H1 (cell line): ENCODE data around the gene KLHL41. TPM values are rescaled to one million over a fixed set of nuclear protein-coding genes. Genes with fewer than 3 reads are reported as not detected.
A peak's percentile ranks its signal among the peaks of the same experiment; 100 is the strongest.

ENCODE experiments used
- BCL11A ChIP-seq, 2 experiments: IDR thresholded peaks; one replicate each; pipeline ENCODE4 v1.6.1; 2011; ENCODE audit warnings: low read depth in 2 of 2, low read length in 2 of 2, mild to moderate bottlenecking in 2 of 2
- CHD1 ChIP-seq: IDR thresholded peaks from 2 replicates; pipeline ENCODE4 v1.6.1; 2012; ENCODE audit warnings: low read depth, low read length, improper control_type of control experiment
- MAFK ChIP-seq: IDR thresholded peaks from 2 replicates; pipeline ENCODE4 v1.6.1; 2012; ENCODE audit warnings: low read depth, mild to moderate bottlenecking, improper control_type of control experiment, low read length
- POLR2A ChIP-seq, 2 experiments: IDR thresholded peaks; 1 replicate in 1 of 2; 2 replicates in 1 of 2; pipeline ENCODE4 v1.6.1; 2011; ENCODE audit warnings: low read depth in 2 of 2, low read length in 2 of 2, mild to moderate bottlenecking in 2 of 2; ENCODE audit errors: control extremely low read depth in 1 of 2
- RFX5 ChIP-seq: IDR thresholded peaks from 2 replicates; pipeline ENCODE4 v1.6.1; 2011; ENCODE audit warnings: low read depth, low read length, improper control_type of control experiment, borderline replicate concordance
- SAP30 ChIP-seq: fragments of 300-600 bp; sonication (generic); IDR thresholded peaks from 2 replicates; pipeline ENCODE4 v1.7.1; 2012; ENCODE audit warnings: low read length, moderate library complexity, mild to moderate bottlenecking, inconsistent platforms; ENCODE audit not compliant: insufficient read depth, insufficient replicate concordance
- SIX5 ChIP-seq: IDR thresholded peaks from 2 replicates; pipeline ENCODE4 v1.6.1; 2011; ENCODE audit warnings: mild to moderate bottlenecking, low read depth, low read length
- SP1 ChIP-seq: IDR thresholded peaks from 2 replicates; pipeline ENCODE4 v1.6.1; 2011; ENCODE audit warnings: low read depth, low read length
- SP2 ChIP-seq: IDR thresholded peaks from 2 replicates; pipeline ENCODE4 v1.6.1; 2012; ENCODE audit warnings: mild to moderate bottlenecking, low read length, inconsistent platforms
- SP4 ChIP-seq: IDR thresholded peaks from 2 replicates; pipeline ENCODE4 v1.6.1; 2012; ENCODE audit warnings: low read length, inconsistent platforms
- SUZ12 ChIP-seq: fragments of 200-600 bp; sonication (generic); IDR thresholded peaks from 2 replicates; pipeline ENCODE4 v1.6.1; 2012; ENCODE audit warnings: mild to moderate bottlenecking, inconsistent platforms, low read length, moderate library complexity, mixed read lengths
- TEAD4 ChIP-seq: IDR thresholded peaks from 2 replicates; pipeline ENCODE4 v1.6.1; 2012; ENCODE audit warnings: low read depth, low read length, inconsistent platforms, mixed read lengths
- ZNF274 ChIP-seq: IDR thresholded peaks from 2 replicates; pipeline ENCODE4 v1.7.0; 2012; ENCODE audit warnings: low read length, borderline replicate concordance; ENCODE audit errors: extremely low read depth
- polyA plus RNA-seq, 7 experiments: library from polyadenylated mRNA; depleted of rRNA in 3 of 7; stranded (reverse) in 5 of 7; unstranded in 2 of 7; fragments of >200 nt in 5 of 7; fragments of 200-250 nt in 2 of 7; gene quantifications; 1 replicate in 5 of 7; 2 replicates in 1 of 7; 4 replicates in 1 of 7; pipeline versions ENCODE4 v1.2.1 to v1.2.3, GENCODE V29; 2011 to 2013; ENCODE audit warnings: missing spikeins in 2 of 7, mixed read lengths in 2 of 7
- total RNA-seq: library from RNA; stranded (reverse); fragmentation: NEBNext Ultra II Directional; extraction: Animal tissue kit (Norgen Biotek cat#: 25700); gene quantifications from 2 replicates; pipeline ENCODE4 v1.2.1, GENCODE V29; 2021
- TF ChIP-seq, protein P1 (sequence below): IDR thresholded peaks from 2 replicates; pipeline ENCODE4 v1.6.1; 2011; ENCODE audit warnings: low read depth, mild to moderate bottlenecking, low read length; ENCODE audit not compliant: insufficient read depth

Gene KLHL41
- total and polyA plus RNA-seq, 2 of the 8 experiments (the other 6 are each of a cell fraction or from before 2014, with no cell fraction given), result not detected

GRCh38 chr2:169479257-169480078 lies 30.0 kb upstream of the KLHL41 start, which contains the start of gene BBS5 (continued):
- TF ChIP-seq POLR2A (IDR thresholded peaks at IDR 0.05; ENCODE audit: control extremely low read depth in 1 of 2, low read depth in 2 of 2, low read length in 2 of 2) (no peak), TEAD4 (no peak), SIX5 (no peak), CHD1 (no peak), BCL11A (IDR thresholded peaks at IDR 0.05; ENCODE audit: low read depth in 2 of 2, low read length in 2 of 2) (no peak), SP4 (no peak), MAFK (no peak), ZNF274 (no peak), SP2 (no peak), RFX5 (no peak), SUZ12 (peak; percentile 63), SAP30 (peak; percentile 91), SP1 (no peak)
- TF ChIP-seq, protein P1, sequence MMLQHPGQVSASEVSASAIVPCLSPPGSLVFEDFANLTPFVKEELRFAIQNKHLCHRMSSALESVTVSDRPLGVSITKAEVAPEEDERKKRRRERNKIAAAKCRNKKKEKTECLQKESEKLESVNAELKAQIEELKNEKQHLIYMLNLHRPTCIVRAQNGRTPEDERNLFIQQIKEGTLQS, result no peak
